Natural killer cell treated with Interleukin-12 subunit alpha and Interleukin-12 subunit beta and Interleukin-15 and Interleukin-18, amount 100 ng/mL, for 72 hours (primary cell): Measurements from ENCODE around the gene PLCG2. TPM values are rescaled to one million over a fixed set of nuclear protein-coding genes. Genes with fewer than 3 reads are reported as not detected.

Experiments
- ATAC-seq, 2 donors: fragments of 150-1000 bp; cut with Tn5 transposase in 1 of 2; sonication (Bioruptor Pico), chemical (Tn5 transposase) in 1 of 2; 2 replicates each; pipeline ENCODE4 v1.10.0; 2021
- DNase-seq: peaks from one replicate; pipeline ENCODE4 v3.0.0; 2022; ENCODE audit warnings: low spot score
- H3K27ac Mint-ChIP-seq, 2 donors: 1 replicate in 1 of 2; 2 replicates in 1 of 2; pipeline ENCODE4 v1.8.0; 2022; ENCODE audit warnings: mixed read lengths in 2 of 2, mild to moderate bottlenecking in 1 of 2, moderate library complexity in 1 of 2
- H3K27me3 Mint-ChIP-seq, 2 donors: 1 replicate in 1 of 2; 2 replicates in 1 of 2; pipeline ENCODE4 v1.8.0; 2022; ENCODE audit warnings: mixed read lengths in 2 of 2
- H3K36me3 Mint-ChIP-seq: one replicate; pipeline ENCODE4 v1.8.0; 2022; ENCODE audit warnings: mixed read lengths
- H3K4me1 Mint-ChIP-seq, 2 donors: 1 replicate in 1 of 2; 2 replicates in 1 of 2; pipeline ENCODE4 v1.8.0; 2022; ENCODE audit warnings: low read depth in 2 of 2, mixed read lengths in 2 of 2, mild to moderate bottlenecking in 1 of 2
- H3K4me3 Mint-ChIP-seq: one replicate; pipeline ENCODE4 v1.8.0; 2022; ENCODE audit warnings: mixed read lengths
- H3K9me3 Mint-ChIP-seq: 2 replicates; pipeline ENCODE4 v1.8.0; 2022; ENCODE audit warnings: mixed read lengths
- total RNA-seq, 2 donors: library from RNA; stranded (reverse); gene quantifications; one replicate each; pipeline ENCODE4 v1.2.3, GENCODE V29; 2022

PLCG2 gene
- total RNA-seq, 2 donors from 2014 or later: 73.4 to 101 TPM

DNA sequence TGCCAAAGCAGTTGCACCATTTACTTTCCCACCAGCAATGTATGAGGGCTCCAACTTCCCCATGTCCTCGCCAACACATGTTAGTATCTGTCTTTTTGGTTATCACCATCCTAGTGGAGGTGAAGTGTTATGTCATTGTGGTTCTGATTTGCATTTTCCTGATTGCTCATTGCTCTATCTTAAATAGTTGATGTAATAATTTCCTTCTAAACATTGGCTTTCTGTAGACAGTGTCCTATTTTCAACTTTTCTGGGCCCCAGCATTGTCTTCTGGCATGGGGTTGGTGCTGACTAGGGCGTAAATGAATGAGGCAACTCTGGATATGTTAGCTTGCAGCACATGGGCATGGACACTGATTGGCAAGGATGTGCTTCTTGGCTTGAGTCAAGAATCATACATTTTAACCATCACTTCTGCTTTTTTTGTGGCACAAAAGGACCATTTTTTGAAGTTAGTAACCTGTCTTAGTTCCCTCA, 25.1 kb downstream of the PLCG2 start:
- Mint-ChIP-seq H3K4me3 (peak overlapping the region; percentile 49), H3K4me1 (peaks cover 57 to 72% of the 10 kb centered on the region in 2 donors), H3K27me3 (no peaks in the 10 kb centered on the region), H3K27ac (peak overlapping the region; percentile 44 to 54), H3K36me3 (peaks cover 16% of the 10 kb centered on the region), H3K9me3 (no peaks in the 10 kb centered on the region)
- ATAC-seq: peak; percentile 57 to 63
- no peak for DNase-seq

DNA sequence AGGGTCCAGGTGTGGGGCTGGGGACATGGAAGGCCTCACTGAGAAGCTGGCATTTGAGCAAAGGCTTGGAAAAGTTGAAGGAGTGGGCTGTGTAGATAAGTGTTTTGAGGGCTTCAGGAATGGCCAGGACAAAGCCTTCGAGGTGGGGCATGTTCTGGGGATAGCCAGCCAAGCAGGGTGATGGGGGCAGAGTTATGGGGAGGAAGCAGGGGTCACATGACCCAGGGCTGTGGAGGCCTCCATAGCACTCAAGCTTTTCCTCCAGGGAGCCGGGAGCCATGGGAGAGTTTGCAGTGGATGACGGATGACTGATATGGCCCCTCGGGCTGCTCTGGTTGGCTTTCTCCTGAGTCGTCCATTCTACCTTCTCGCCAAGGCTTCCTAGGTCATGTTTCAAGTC, 27.6 kb downstream of the PLCG2 start:
- no peak for ATAC-seq
- H3K4me3 Mint-ChIP-seq: no peak overlapping the region

DNA sequence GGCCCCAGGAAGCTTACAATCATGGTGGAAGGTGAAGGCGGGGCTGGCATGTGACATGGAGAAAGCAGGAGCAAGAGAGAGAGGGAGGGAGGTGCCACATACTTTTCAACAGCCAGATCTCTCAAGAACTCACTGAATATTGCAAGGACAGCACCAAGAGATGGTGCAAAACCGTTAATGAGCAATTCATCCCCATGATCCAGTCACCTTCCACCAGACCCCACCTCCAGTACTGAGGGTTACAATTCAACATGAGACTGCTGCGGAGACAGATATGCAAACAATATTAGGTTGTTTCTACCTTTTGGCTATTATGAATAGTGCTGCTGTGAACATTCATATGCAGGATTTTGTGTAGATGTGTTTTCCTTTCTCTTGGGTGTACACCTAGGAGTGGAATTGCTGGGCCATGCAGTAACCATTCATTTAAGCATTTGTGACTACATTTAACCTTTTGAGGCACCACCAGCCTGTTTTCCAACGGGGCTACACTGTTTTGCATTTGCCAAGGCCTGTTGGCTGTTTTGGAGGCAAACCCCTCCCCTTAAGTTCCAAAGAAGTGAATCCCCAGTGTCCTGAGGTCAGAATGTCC, 28.8 kb downstream of the PLCG2 start:
- Mint-ChIP-seq H3K27me3 (no peaks in the 10 kb centered on the region), H3K36me3 (peaks cover 20% of the 10 kb centered on the region), H3K9me3 (peaks cover 5% of the 10 kb centered on the region), H3K4me3 (no peak overlapping the region), H3K27ac (peak overlapping the region; percentile 55 to 81), H3K4me1 (peaks cover 86 to 91% of the 10 kb centered on the region in 2 donors)
- DNase-seq (no peak), ATAC-seq (no peak)

More for the DNA sequence above, 27.6 kb downstream of the PLCG2 start:
- H3K27me3 Mint-ChIP-seq: no peaks in the 10 kb centered on the region
- no peak for DNase-seq
- peaks cover 79 to 86% of the 10 kb centered on the region in 2 donors for H3K4me1 Mint-ChIP-seq
- H3K36me3 Mint-ChIP-seq: peaks cover 16% of the 10 kb centered on the region
- peaks cover 5% of the 10 kb centered on the region for H3K9me3 Mint-ChIP-seq
- peak overlapping the region in 1 of 2 donors; percentile 55 for H3K27ac Mint-ChIP-seq

DNA sequence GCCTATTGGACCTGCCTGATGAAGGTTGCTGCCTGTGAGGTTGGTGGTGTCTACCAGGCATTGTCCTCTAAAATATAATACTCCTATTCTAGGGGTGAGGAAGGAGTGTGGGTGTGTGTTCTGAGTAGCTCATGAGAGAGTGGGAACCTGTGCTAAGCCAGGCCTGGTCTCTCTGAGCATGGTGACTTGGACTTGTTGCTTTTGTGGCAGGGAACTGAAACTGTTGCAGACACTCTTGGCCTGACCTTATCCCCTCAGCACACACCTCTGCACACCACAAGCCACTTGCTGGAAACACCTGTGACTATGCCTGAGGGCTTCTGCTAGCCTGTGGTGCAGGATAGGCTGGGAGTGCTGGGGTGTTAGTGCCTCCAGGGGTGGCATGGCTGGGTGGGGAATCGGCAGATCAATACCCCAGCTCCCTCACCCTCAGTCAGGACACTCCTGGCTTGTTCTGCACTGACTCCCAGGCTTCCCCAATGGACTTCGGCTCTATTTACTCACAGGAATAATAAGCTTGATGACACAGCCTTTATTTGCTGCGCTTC, 29.9 kb downstream of the PLCG2 start:
- Mint-ChIP-seq H3K4me3 (peak overlapping the region; percentile 81), H3K27ac (peak overlapping the region; percentile 81 to 87), H3K27me3 (no peaks in the 10 kb centered on the region), H3K36me3 (peaks cover 14% of the 10 kb centered on the region), H3K4me1 (peaks cover 90 to 91% of the 10 kb centered on the region in 2 donors), H3K9me3 (peaks cover 5% of the 10 kb centered on the region)
- DNase-seq: no peak
- ATAC-seq: peak; percentile 70 to 73

DNA sequence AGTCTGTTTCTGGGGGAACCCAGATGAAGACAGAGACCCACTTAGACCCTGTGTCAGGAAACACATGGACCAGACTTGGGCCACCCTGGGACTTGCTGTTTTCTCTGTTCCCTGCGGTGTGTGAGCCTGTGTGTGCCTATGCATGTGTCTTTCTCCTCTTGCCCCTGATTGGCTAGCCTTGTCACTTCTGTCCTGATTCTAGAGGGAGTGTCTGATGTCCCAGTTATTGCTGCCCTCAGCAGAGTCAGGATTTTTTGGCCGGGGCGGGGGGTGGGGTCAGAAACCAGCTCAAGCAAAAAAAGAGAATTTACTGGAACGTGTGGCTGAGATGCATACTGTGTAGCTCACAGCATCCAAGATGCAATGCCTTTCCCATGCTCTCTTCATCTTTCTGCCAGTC, 30.5 kb downstream of the PLCG2 start:
- DNase-seq (no peak), ATAC-seq (no peak)
- Mint-ChIP-seq H3K36me3 (peaks cover 10% of the 10 kb centered on the region), H3K9me3 (peaks cover 5% of the 10 kb centered on the region), H3K27me3 (no peaks in the 10 kb centered on the region), H3K27ac (peak overlapping the region; percentile 81 to 87), H3K4me1 (peaks cover 87 to 91% of the 10 kb centered on the region in 2 donors), H3K4me3 (peak overlapping the region; percentile 81)

DNA sequence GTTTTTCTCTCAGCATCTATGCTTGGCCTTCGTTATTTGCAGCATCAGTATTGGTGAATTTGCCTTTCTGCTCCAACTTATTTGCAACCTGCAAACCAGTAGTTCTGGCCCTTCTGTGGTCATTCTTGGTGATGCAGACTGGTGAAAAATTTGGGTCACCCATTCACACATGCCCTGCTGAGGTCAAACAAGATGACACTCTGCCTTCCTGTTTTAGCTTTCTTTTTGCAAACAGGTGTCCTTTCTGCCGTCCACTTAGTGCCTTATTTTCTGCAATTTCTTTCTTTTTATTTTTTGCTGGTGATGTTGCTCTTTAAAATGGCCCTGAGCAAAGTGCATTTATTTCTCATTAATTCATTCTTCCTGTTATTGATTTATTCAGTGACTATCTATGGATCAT, 31.3 kb downstream of the PLCG2 start:
- DNase-seq: no peak
- Mint-ChIP-seq H3K9me3 (peaks cover 5% of the 10 kb centered on the region), H3K4me1 (peaks cover 84 to 87% of the 10 kb centered on the region in 2 donors), H3K27ac (peak overlapping the region; percentile 81 to 87), H3K27me3 (no peaks in the 10 kb centered on the region), H3K4me3 (peak overlapping the region; percentile 81), H3K36me3 (peaks cover 10% of the 10 kb centered on the region)
- peak; percentile 69 to 74 for ATAC-seq

DNA sequence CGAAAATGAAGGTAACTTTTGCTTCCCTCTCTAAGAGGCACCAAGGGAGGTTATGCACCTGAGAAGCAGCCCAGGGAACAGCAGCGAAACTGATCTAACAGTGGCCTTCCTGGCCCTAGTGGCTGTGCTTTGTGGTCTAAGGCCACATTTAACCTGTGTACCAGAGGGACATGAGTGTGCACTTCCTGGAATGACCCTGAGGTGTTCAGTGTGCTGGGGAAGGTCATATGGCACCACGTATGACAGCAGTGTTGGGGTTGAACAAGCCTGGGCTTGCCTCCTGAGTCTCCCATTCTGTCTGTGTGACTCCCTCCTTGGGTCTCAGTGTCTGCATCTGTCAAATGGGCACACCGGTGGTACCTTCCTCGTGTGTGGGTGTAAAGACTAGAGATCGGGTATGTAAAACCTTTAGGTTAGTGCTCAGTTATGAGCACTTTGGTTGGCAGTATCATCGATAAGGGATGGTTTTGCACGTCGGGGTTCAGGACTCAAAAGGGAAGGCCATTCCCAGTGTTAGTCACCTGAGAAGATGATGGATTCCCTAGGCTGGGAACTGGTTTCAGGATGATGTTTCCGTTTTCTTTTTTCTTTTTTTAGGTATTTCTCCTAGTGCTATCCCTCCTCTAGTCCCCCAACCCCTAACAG, 31.9 kb downstream of the PLCG2 start:
- H3K4me1 Mint-ChIP-seq: peaks cover 81 to 84% of the 10 kb centered on the region in 2 donors
- H3K27ac Mint-ChIP-seq: peak overlapping the region; percentile 81 to 87
- H3K9me3 Mint-ChIP-seq: peaks cover 5% of the 10 kb centered on the region
- peak overlapping the region; percentile 81 for H3K4me3 Mint-ChIP-seq
- H3K36me3 Mint-ChIP-seq: peaks cover 10% of the 10 kb centered on the region
- no peaks in the 10 kb centered on the region for H3K27me3 Mint-ChIP-seq
- peak; percentile 69 to 75 for ATAC-seq
- no peak for DNase-seq

DNA sequence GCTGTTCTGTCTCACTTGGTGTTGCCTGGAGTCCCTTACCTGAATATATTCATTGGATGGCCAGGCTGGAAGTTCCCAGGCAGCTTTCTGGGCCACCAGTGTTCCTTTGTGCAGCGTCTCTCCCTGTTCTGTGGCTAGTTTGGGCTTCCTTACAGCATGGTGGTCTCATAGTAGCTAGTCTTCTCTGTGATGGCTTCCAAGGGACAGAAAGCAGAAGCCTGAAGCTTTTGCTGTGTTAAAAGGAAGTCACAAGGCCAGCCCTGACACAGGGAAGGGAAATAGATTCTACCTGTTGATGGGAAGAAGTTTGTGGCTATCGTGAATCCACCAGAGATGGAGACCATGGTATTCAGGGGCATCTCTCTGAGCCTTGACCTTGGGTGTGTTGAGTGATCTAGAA, 34.6 kb downstream of the PLCG2 start:
- Mint-ChIP-seq H3K27me3 (no peaks in the 10 kb centered on the region), H3K4me1 (peaks cover 79 to 81% of the 10 kb centered on the region in 2 donors), H3K9me3 (peaks cover 5% of the 10 kb centered on the region), H3K4me3 (no peak overlapping the region), H3K27ac (peak overlapping the region; percentile 81 to 87), H3K36me3 (peaks cover 10% of the 10 kb centered on the region)
- ATAC-seq (no peak), DNase-seq (no peak)

DNA sequence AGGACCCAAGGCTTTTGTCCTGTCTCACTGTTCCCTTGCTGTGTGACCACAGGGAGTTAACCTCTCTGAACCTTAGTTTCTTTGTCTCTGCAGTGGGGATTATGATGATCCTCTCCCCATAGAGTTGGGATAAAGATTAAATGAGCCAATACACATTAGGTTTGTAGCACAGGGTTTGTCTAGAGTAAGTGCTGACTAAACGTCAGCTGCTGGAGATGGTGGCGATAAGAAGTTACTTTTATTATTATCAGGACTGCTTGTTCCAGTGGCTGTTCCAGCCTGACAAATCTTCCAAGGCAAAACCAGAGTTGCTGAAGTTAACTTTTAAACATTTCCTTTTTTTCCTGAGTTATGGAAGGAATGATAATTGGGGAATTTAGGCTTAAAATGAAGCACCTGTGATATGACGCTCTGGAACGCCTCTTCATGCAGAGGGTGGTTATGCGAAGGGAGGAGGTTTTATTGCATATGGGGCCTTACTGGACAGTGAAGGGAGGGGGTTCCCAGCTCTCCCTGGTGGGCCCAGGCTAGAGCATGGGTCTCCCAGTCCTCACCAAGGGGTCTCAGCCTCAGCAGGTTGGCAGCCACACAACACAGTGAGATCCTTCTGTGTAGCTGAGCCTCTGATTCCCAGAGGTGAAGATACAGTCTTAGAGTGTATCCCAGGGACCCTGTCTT, 35.8 kb downstream of the PLCG2 start:
- H3K4me3 Mint-ChIP-seq: no peak overlapping the region
- no peak for DNase-seq
- peaks cover 10% of the 10 kb centered on the region for H3K36me3 Mint-ChIP-seq
- ATAC-seq: no peak
- no peaks in the 10 kb centered on the region for H3K27me3 Mint-ChIP-seq
- H3K27ac Mint-ChIP-seq: peak overlapping the region; percentile 81 to 87
- H3K9me3 Mint-ChIP-seq: peaks cover 5% of the 10 kb centered on the region
- peaks cover 72 to 74% of the 10 kb centered on the region in 2 donors for H3K4me1 Mint-ChIP-seq

DNA sequence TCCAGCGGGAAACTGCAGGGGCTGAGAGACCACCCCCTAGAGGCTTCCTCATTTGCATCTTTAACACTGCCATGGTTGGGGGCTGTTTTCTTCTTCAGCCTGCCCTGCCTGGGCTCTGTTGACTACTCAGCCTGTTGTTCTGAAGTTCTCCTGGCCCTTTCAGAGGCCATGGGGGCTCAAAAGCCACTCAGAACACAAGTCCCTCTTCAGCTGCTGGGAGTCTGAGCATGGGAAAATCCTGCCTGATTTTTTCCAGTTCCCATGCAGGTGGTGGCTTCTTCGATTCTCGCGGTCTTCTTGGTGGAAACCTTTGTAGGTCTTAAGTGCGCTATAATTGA, 36.3 kb downstream of the PLCG2 start:
- H3K4me3 Mint-ChIP-seq: no peak overlapping the region
- H3K27me3 Mint-ChIP-seq: no peaks in the 10 kb centered on the region
- peaks cover 69 to 73% of the 10 kb centered on the region in 2 donors for H3K4me1 Mint-ChIP-seq
- H3K9me3 Mint-ChIP-seq: peaks cover 5% of the 10 kb centered on the region
- no peak for DNase-seq
- peak overlapping the region in 1 of 2 donors; percentile 85 for H3K27ac Mint-ChIP-seq
- ATAC-seq: no peak
- peaks cover 10% of the 10 kb centered on the region for H3K36me3 Mint-ChIP-seq

DNA sequence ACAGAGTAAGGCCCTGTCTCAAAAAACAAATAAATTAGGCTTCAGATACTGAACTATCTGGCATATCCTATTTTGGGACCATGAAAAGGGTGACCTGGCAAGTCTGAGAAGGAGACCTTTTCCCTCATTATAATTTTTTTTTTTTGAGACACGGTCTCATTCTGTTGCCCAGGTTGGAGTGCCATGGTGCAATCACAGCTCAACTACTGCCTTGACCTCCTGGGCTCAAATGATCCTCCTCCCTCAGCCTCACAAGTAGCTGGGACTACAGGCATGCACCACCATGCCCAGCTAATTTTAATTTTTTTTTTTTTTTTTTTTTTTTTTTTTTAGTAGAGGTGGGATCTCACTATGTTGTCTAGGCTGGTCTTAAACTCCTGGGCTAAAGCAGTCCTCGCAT, 37.3 kb downstream of the PLCG2 start:
- Mint-ChIP-seq H3K36me3 (peaks cover 10% of the 10 kb centered on the region), H3K9me3 (peaks cover 3% of the 10 kb centered on the region), H3K4me1 (peaks cover 66 to 70% of the 10 kb centered on the region in 2 donors), H3K27ac (peak overlapping the region; percentile 86 to 93), H3K4me3 (peak overlapping the region; percentile 82), H3K27me3 (no peaks in the 10 kb centered on the region)
- ATAC-seq (no peak), DNase-seq (no peak)

DNA sequence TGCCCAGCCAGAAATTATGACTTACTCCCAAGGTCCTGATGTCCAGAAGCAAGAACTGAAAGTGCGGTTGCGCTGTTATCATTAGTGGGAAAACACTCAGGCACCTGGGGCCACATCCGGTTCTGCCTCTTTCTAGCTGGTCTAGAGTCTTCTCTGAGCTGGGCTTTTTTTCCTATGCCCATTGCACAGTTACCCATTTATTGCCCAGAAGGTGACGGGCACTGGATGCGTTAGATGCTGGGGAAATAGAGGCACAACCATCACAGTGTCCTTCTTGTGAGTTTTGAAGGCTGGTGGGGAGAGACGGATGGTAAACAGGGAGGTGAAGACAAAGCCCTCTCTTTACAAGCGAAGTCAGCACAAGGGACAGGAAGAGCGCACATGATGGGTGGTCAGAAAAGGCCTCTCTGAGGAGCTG, 37.7 kb downstream of the PLCG2 start:
- peaks cover 66 to 70% of the 10 kb centered on the region in 2 donors for H3K4me1 Mint-ChIP-seq
- no peak for ATAC-seq
- H3K27me3 Mint-ChIP-seq: no peaks in the 10 kb centered on the region
- peak overlapping the region; percentile 82 for H3K4me3 Mint-ChIP-seq
- H3K36me3 Mint-ChIP-seq: peaks cover 10% of the 10 kb centered on the region
- no peak for DNase-seq
- H3K27ac Mint-ChIP-seq: peak overlapping the region; percentile 86 to 93
- H3K9me3 Mint-ChIP-seq: no peaks in the 10 kb centered on the region

DNA sequence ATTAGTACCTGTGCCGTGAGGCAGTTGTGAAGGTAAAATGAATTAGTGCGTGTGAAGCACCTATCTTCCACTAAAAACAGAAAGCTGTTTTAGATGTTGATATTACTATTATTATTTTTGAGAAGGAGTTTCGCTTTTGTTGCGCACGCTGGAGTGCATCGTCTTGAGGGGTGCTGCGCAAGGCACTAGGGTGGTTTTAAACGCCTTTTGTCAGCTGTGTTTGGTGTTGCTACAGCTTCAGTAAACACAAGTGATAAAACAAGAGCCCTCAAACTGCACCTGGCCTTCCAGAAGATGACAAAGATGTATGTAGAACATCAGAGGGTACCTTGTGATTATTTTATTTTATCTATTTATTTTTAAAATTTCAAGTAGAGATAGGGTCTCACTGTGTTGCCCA, 38.2 kb downstream of the PLCG2 start:
- no peaks in the 10 kb centered on the region for H3K27me3 Mint-ChIP-seq
- peak overlapping the region; percentile 82 for H3K4me3 Mint-ChIP-seq
- peak overlapping the region; percentile 86 to 93 for H3K27ac Mint-ChIP-seq
- ATAC-seq: peak; percentile 64 to 72
- H3K9me3 Mint-ChIP-seq: no peaks in the 10 kb centered on the region
- H3K36me3 Mint-ChIP-seq: peaks cover 10% of the 10 kb centered on the region
- H3K4me1 Mint-ChIP-seq: peaks cover 67 to 72% of the 10 kb centered on the region in 2 donors
- no peak for DNase-seq
